GM21447 (cell line): ENCODE data around the gene NF2.

Experiments used
- ATAC-seq: cut with Tn5 transposase; IDR thresholded peaks from one replicate; pipeline ENCODE4 v1.9.1; 2021; ENCODE audit not compliant: unreplicated experiment

Gene NF2

GRCh38 chr22:29740216-29740615 lies 136.8 kb downstream of the NF2 start:
- ATAC-seq: no peak

- no peak for ATAC-seq
These were observed 138.5 kb downstream of the NF2 start for GRCh38 chr22:29741926-29742325.

- no peak for ATAC-seq
These were observed 138.9 kb downstream of the NF2 start for GRCh38 chr22:29742326-29742725.

GRCh38 chr22:29744902-29745301 lies 141.5 kb downstream of the NF2 start:
- no peak for ATAC-seq

GRCh38 chr22:29747832-29748231 lies 144.4 kb downstream of the NF2 start:
- no peak for ATAC-seq
